ENCODE data around the gene SLC25A31.

DNA sequence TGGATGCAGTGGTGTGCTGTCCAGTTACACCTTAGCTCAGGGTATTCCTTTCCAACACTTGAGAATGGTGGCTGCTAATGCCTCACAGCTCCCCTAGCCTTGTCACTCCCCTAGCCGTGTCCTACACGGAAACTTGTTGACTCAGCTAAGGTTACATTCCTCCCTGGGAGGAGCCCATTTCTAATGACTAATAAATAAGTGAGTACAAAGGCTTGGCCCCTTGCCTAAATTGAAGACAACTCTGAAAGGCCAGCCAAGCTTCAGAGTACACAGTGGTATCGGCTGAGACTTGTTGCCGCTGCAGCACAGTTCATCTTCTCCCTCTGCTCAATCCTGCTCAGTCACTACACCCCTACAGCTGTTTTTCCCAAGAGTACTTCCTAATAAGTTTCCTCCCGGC is 21.2 kb upstream of the SLC25A31 start:
- TF ChIP-seq, protein P1, sequence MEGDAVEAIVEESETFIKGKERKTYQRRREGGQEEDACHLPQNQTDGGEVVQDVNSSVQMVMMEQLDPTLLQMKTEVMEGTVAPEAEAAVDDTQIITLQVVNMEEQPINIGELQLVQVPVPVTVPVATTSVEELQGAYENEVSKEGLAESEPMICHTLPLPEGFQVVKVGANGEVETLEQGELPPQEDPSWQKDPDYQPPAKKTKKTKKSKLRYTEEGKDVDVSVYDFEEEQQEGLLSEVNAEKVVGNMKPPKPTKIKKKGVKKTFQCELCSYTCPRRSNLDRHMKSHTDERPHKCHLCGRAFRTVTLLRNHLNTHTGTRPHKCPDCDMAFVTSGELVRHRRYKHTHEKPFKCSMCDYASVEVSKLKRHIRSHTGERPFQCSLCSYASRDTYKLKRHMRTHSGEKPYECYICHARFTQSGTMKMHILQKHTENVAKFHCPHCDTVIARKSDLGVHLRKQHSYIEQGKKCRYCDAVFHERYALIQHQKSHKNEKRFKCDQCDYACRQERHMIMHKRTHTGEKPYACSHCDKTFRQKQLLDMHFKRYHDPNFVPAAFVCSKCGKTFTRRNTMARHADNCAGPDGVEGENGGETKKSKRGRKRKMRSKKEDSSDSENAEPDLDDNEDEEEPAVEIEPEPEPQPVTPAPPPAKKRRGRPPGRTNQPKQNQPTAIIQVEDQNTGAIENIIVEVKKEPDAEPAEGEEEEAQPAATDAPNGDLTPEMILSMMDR (IDR thresholded peaks at IDR 0.05 in 4 of 5, conservative IDR thresholded peaks at IDR 0.05 in 1 of 5) = no peak
- no peak for TF ChIP-seq POLR2A (IDR thresholded peaks at IDR 0.05)
